GM10248 (cell line): ENCODE data around the gene HAUS3.

Source experiments
- CTCF ChIA-PET: fragments of 300-600 bp; sonication (Branson Sonifier 250); formaldehyde crosslinking; extraction: SDS; loops from one replicate; lab custom pipeline; 2021; ENCODE audit warnings: antibody characterized with exemption; lab: Yijun Ruan, JAX
- POLR2A ChIA-PET: fragments of 350-650 bp; sonication (Branson Sonifier 250); formaldehyde crosslinking; extraction: SDS; loops from one replicate; lab custom pipeline; 2020; ENCODE audit warnings: antibody characterized with exemption; lab: Yijun Ruan, JAX
- DNase-seq: peaks from one replicate; pipeline ENCODE4 v3.0.0; 2012; ENCODE audit errors: extremely low spot score
- CTCF ChIP-seq: IDR thresholded peaks from 2 replicates; pipeline ENCODE4 v1.5.1; 2012; ENCODE audit warnings: mild to moderate bottlenecking, low read depth; ENCODE audit errors: extremely low read depth, missing control alignments, control extremely low read depth

The HAUS3 gene

GRCh38 chr4:2288051-2288541, 46.2 kb upstream of the HAUS3 start:
- TF ChIP-seq CTCF: no peak
- DNase-seq: no peak
- POLR2A ChIA-PET: no interaction called here
- CTCF ChIA-PET: no interaction called here

GRCh38 chr4:2287594-2287915, 45.6 kb upstream of the HAUS3 start:
- TF ChIP-seq CTCF: no peak

GRCh38 chr4:2286904-2287593, 45.1 kb upstream of the HAUS3 start:
- ChIA-PET POLR2A (no interaction called here), CTCF (no interaction called here)
- no peak for DNase-seq
- no peak for TF ChIP-seq CTCF

More at GRCh38 chr4:2287594-2287915, 45.6 kb upstream of the HAUS3 start:
- ChIA-PET POLR2A (no interaction called here), CTCF (no interaction called here)
- DNase-seq: no peak

GRCh38 chr4:2285613-2286381, 43.9 kb upstream of the HAUS3 start:
- ChIA-PET POLR2A (no interaction called here), CTCF (no interaction called here)
- no peak for TF ChIP-seq CTCF
- no peak for DNase-seq

GRCh38 chr4:2284934-2285612, 43.2 kb upstream of the HAUS3 start:
- no peak for DNase-seq
- ChIA-PET CTCF (no interaction called here), POLR2A (no interaction called here)
- no peak for TF ChIP-seq CTCF

GRCh38 chr4:2284161-2284933, 42.4 kb upstream of the HAUS3 start:
- POLR2A ChIA-PET: no interaction called here
- TF ChIP-seq CTCF: no peak
- CTCF ChIA-PET: no interaction called here
- no peak for DNase-seq
